MCF 10A (cell line): ENCODE measurements around the gene RNU4-1. TPM values are rescaled to one million over a fixed set of nuclear protein-coding genes. Genes with fewer than 3 reads are reported as not detected.

ENCODE experiments used
- BruUV-seq: library from RNA; stranded (reverse); fragments of 400-500 nt; replicated peaks from 2 replicates; lab custom pipeline; 2021; lab: Mats Ljungman, UMichigan
- CTCF ChIA-PET: fragments of 300-600 bp; sonication (Branson Sonifier 250); formaldehyde crosslinking; extraction: SDS; loops from one replicate; lab custom pipeline; 2021; ENCODE audit warnings: antibody characterized with exemption, inconsistent platforms; lab: Yijun Ruan, JAX
- POLR2A ChIA-PET: fragments of 300-600, 350-650 bp; sonication (Branson Sonifier 250); formaldehyde crosslinking; extraction: SDS; loops from one replicate; lab custom pipeline; 2020; ENCODE audit warnings: antibody characterized with exemption, inconsistent platforms; lab: Yijun Ruan, JAX
- DNase-seq: peaks from one replicate; pipeline ENCODE4 v3.0.0-alpha.2; 2018; ENCODE audit not compliant: unreplicated experiment
- H3K27ac Mint-ChIP-seq: one replicate; pipeline ENCODE4 v1.8.0; 2022; ENCODE audit warnings: mild to moderate bottlenecking, low read depth, mixed read lengths; ENCODE audit not compliant: unreplicated experiment
- H3K27me3 Mint-ChIP-seq: one replicate; pipeline ENCODE4 v1.8.0; 2022; ENCODE audit warnings: mixed read lengths; ENCODE audit not compliant: insufficient read depth, unreplicated experiment
- H3K36me3 Mint-ChIP-seq: one replicate; pipeline ENCODE4 v1.8.0; 2022; ENCODE audit warnings: mild to moderate bottlenecking, moderate library complexity, mixed read lengths; ENCODE audit not compliant: insufficient read depth, unreplicated experiment
- H3K4me1 Mint-ChIP-seq: one replicate; pipeline ENCODE4 v1.8.0; 2022; ENCODE audit warnings: mixed read lengths; ENCODE audit not compliant: insufficient read depth, unreplicated experiment
- H3K4me3 Mint-ChIP-seq: one replicate; pipeline ENCODE4 v1.8.0; 2022; ENCODE audit warnings: mild to moderate bottlenecking, moderate library complexity, mixed read lengths; ENCODE audit not compliant: unreplicated experiment
- H3K9me3 Mint-ChIP-seq: one replicate; pipeline ENCODE4 v1.8.0; 2022; ENCODE audit warnings: mixed read lengths; ENCODE audit not compliant: unreplicated experiment
- intact Hi-C: fragments of 100-400 bp; cut with micrococcal nuclease; formaldehyde crosslinking; loops from 2 replicates; pipeline ENCODE4 v1.14.1; 2022
- total RNA-seq: library from RNA; stranded (reverse); gene quantifications from 2 replicates; pipeline ENCODE4 v1.2.3, GENCODE V29; 2022
- TF ChIP-seq, protein P1 (sequence below): fragments of 200-600 bp; IDR thresholded peaks from one replicate; pipeline ENCODE4 v1.8.0; 2022; ENCODE audit warnings: antibody characterized with exemption, mild to moderate bottlenecking; ENCODE audit not compliant: unreplicated experiment

The RNU4-1 gene
- total RNA-seq, 1 experiment from 2014 or later: 1,764 TPM

DNA sequence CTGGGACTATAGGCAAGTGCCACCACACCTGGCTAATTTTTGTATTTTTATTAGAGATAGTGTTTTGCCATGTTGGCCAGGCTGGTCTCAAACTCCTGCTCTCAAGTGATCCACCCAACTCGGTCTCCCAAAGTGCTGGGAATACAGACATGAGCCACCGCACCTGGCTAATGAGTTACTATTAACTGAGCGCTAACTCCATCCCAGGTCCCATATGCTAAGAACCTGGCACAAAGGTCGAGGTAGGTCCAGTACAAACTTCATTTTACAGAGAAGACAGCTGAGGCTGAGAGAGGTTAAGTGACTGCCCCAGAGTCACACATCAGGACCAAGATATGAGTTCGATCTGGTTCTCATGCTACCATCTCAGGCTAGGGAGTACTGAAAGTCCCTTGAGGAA lies 39.0 kb upstream of the RNU4-1 start:
- TF ChIP-seq, protein P1, sequence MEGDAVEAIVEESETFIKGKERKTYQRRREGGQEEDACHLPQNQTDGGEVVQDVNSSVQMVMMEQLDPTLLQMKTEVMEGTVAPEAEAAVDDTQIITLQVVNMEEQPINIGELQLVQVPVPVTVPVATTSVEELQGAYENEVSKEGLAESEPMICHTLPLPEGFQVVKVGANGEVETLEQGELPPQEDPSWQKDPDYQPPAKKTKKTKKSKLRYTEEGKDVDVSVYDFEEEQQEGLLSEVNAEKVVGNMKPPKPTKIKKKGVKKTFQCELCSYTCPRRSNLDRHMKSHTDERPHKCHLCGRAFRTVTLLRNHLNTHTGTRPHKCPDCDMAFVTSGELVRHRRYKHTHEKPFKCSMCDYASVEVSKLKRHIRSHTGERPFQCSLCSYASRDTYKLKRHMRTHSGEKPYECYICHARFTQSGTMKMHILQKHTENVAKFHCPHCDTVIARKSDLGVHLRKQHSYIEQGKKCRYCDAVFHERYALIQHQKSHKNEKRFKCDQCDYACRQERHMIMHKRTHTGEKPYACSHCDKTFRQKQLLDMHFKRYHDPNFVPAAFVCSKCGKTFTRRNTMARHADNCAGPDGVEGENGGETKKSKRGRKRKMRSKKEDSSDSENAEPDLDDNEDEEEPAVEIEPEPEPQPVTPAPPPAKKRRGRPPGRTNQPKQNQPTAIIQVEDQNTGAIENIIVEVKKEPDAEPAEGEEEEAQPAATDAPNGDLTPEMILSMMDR: no peak
- Mint-ChIP-seq H3K27ac (no peak overlapping the region), H3K4me3 (no peak overlapping the region), H3K4me1 (no peaks in the 10 kb centered on the region), H3K9me3 (no peaks in the 10 kb centered on the region), H3K36me3 (no peaks in the 10 kb centered on the region), H3K27me3 (no peaks in the 10 kb centered on the region)
- DNase-seq: no peak
- ChIA-PET CTCF (interaction anchor here (0.6 kb wide), 1 partner anchor 75 kb away, joined by 3 read pairs; no protein-coding TSS in a partner anchor), POLR2A (interaction anchor here (1.5 kb wide), 1 partner anchor 137 kb away, joined by 3 read pairs; the partner anchor contains the start of gene SRSF9)
- intact Hi-C loops: no loop called here
- BruUV-seq: no TSS peak

DNA sequence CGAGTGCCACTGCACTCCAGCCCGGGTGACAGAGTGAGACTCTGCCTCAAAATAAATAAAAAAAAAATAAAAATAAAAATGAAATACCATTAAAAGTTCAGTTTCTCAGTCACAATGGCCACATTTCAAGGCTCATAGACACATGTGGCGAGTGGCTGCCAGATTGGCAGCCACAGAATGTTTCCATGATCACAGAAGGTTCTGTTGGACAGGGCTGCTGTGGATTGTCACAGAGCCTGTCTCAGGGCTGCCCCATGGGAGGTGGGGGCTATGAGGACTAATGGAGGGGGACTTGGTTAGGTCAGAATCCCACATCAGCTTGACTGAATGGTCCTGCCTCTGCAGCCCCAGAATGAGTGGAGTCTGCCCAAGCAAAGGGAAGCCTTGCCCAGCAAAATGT lies 38.4 kb upstream of the RNU4-1 start:
- BruUV-seq: no TSS peak
- DNase-seq: no peak
- Mint-ChIP-seq H3K4me1 (peaks cover under 1% of the 10 kb centered on the region), H3K36me3 (no peaks in the 10 kb centered on the region), H3K27me3 (no peaks in the 10 kb centered on the region), H3K27ac (no peak overlapping the region), H3K4me3 (no peak overlapping the region), H3K9me3 (no peaks in the 10 kb centered on the region)
- ChIA-PET CTCF (no interaction called here), POLR2A (interaction anchor here (1.5 kb wide), 1 partner anchor 138 kb away, joined by 3 read pairs; the partner anchor contains the start of gene SRSF9)
- intact Hi-C loops: no loop called here
- TF ChIP-seq, protein P1: no peak

DNA sequence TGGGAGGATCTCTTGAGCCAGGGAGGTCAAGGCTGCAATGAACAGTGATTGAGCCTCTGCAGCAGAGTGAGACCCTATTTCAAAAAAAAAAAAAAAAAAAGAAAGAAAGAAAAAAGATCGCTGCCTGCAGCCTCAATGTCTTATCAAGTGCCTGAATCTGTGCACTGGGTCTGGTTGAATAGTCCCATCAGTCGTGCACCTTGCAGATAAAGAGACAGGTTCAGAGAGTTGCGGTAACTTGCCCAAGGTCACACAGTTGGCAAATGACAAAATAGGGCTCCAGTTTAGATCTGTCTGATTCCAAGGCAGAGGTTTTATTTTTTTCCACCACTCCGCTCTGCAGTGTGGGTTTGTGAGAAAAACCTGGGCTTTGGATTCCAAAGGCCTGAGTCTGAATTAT lies 35.2 kb upstream of the RNU4-1 start:
- ChIA-PET CTCF (interaction anchor here (4.0 kb wide), 1 partner anchor 102 kb away, joined by 18 read pairs; no protein-coding TSS in a partner anchor), POLR2A (no interaction called here)
- no TSS peak for BruUV-seq
- no peak overlapping the region for H3K27ac Mint-ChIP-seq
- no peaks in the 10 kb centered on the region for H3K36me3 Mint-ChIP-seq
- peaks cover 11% of the 10 kb centered on the region for H3K4me1 Mint-ChIP-seq
- H3K27me3 Mint-ChIP-seq: no peaks in the 10 kb centered on the region
- no peak overlapping the region for H3K4me3 Mint-ChIP-seq
- TF ChIP-seq, protein P1: no peak
- no peaks in the 10 kb centered on the region for H3K9me3 Mint-ChIP-seq
- DNase-seq: no peak
- intact Hi-C loops: loop anchor here (5.0 to 10.0 kb wide), 2 partner anchors 107 to 644 kb away; partner anchors contain the start of gene COX6A1

DNA sequence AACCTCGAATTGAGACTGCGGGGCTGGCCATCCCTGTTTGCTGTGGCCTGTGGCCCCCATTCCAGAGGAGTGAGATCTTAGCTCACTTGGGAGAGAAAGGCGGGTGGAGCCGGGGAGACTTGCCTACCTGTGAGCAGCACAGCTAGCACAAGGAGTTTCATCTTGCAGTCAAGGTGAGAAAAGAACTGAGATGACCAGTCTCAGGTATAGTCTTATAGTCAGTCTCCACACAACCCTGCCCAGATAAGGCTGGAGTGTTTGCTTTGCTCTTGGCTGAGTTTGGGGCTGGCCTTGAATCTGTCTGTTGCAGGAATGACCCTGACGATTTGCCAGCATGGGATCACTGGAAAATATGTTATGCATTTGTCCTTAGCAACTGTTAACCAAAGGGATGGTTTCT lies 34.6 kb upstream of the RNU4-1 start, which contains the start of gene PLA2G1B:
TSS of gene PLA2G1B (minus strand) at position 187 of the 400 bp plus-strand sequence. CDS start at position 161, 26 bp downstream.
- H3K27ac Mint-ChIP-seq: no peak within 1 kb of the TSS
- peaks cover 11% of the 10 kb centered on the region for H3K4me1 Mint-ChIP-seq
- CTCF ChIA-PET: interaction anchor here (0.6 to 4.0 kb wide), 11 partner anchors 20 to 644 kb away, joined by 3 to 18 read pairs (median 4); no protein-coding TSS in a partner anchor
- TF ChIP-seq, protein P1: no peak
- no peak for DNase-seq
- H3K36me3 Mint-ChIP-seq: no peaks in the 10 kb centered on the region
- no TSS peak for BruUV-seq
- H3K27me3 Mint-ChIP-seq: no peaks in the 10 kb centered on the region
- intact Hi-C loops: loop anchor here (5.0 to 10.0 kb wide), 2 partner anchors 107 to 645 kb away; partner anchors contain the start of gene COX6A1
- POLR2A ChIA-PET: no interaction called here
- no peaks in the 10 kb centered on the region for H3K9me3 Mint-ChIP-seq
- H3K4me3 Mint-ChIP-seq: no peak within 1 kb of the TSS
